Activated T-helper 1 cell treated with Interleukin-2 at 50 U/mL for 16 hours (primary cell): ENCODE measurements around the gene OR2AT4.
"Not testable (repeated sequence)": the region's sequence is repeated elsewhere in the genome, so short reads cannot be mapped to it uniquely, and the experiment has no call there.

Source experiments
- DNase-seq: peaks from one replicate; pipeline ENCODE4 v3.0.0-alpha.2; 2020; ENCODE audit warnings: low read depth

Gene OR2AT4

DNA sequence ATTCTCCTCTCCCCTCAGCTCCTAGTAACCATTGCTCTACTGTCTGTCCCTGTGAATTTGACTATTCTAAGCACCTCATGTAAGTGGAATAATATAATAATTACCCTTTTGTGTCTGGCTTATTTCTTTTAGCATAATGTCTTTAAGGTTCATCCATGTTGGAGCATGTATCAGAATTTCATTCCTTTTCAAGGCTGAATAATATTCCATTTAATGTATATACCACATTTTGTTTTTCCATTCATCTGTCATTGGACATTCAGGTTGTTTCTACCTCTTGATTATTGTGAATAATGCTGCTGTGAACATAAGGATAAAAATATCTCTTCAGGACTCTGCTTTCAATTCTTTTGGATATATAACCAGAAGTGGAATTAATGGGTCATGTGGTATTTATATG is 28.1 kb downstream of the OR2AT4 start:
- no peak for DNase-seq

GRCh38 chr11:75066061-75066460 is 30.6 kb downstream of the OR2AT4 start:
- DNase-seq, result no peak

- DNase-seq, result no peak
Measured at GRCh38 chr11:75063741-75064314, 32.8 kb downstream of the OR2AT4 start.

- DNase-seq, result no peak
Measured at GRCh38 chr11:75059299-75059698, 37.4 kb downstream of the OR2AT4 start.

- DNase-seq, result no peak
Measured at GRCh38 chr11:75056814-75057213, 39.9 kb downstream of the OR2AT4 start.

DNA sequence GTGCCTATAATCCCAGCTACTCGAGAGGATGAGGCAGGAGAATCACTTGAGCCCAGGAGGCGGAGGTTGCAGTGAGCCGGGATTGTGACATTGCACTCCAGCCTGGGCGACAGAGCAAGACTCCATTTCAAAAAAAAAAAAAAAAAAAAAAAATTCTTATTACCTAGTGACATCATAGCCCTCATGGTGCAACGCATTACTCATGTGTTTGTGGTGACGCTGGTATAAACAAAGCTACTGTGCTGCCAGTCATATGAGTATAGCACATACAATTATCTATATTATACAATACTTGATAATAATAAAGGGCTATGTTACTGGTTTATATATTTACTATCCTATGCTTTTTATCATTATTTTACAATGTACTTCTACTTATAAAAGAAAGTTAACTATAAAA is 41.2 kb downstream of the OR2AT4 start:
- no peak for DNase-seq

DNA sequence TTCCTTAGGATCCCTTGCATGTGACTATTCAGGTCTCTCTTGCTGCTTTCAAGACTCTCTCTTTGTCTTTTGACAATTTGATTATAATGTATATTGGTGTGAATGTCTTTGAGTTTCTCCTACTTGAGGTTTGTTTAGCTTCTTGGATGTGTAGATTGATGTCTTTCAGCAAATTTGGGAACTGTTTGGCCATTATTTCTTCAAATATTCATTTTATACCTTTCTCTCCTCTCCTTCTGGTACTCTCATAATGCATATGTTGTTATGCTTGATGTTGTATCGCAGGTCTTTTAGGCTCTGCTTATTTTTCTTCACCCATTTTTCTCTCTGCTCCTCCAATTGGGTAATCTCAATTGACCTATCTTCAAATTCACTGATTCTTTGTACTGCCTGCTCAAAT is 44.2 kb downstream of the OR2AT4 start:
- no peak for DNase-seq

DNA sequence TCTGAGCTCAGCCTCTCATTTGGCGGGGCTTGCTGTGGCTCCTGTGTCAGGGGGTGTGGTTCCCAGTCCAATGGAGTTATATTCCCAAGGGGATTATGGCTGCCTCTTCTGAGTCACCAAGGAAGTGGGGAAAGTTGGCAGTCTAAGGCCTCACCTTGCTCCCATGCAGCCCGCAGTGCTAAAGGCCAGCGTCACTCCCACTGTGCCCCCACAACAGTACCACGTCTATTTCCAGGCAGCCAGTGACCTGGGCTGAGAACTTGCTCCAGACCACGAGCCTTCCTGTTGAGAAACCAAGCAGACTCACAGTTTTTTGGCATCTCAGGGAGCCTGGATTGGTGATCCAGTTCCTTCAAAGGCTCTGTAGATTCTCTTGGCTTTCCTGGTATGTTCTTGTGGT is 45.6 kb downstream of the OR2AT4 start:
- no peak for DNase-seq

DNA sequence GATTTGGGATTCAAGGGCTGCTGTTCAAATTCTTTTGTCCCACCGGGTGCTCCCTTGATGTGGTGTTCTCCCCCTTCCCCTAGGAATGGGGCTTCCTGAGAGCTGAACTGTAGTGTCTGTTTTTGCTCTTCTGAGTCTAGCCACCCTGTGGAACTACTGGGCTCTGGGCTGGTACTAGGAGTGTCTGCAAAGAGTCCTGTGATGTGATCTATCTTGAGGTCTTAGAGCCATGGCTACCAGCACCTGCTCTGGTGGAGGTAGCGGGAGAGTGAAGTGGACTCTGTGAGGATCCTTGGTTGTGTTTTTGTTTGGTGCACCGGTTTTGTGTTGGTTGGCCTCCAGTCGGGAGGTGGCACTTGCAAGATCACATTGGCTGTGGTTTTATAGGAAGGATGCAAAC is 46.2 kb downstream of the OR2AT4 start:
- DNase-seq, result no peak

DNA sequence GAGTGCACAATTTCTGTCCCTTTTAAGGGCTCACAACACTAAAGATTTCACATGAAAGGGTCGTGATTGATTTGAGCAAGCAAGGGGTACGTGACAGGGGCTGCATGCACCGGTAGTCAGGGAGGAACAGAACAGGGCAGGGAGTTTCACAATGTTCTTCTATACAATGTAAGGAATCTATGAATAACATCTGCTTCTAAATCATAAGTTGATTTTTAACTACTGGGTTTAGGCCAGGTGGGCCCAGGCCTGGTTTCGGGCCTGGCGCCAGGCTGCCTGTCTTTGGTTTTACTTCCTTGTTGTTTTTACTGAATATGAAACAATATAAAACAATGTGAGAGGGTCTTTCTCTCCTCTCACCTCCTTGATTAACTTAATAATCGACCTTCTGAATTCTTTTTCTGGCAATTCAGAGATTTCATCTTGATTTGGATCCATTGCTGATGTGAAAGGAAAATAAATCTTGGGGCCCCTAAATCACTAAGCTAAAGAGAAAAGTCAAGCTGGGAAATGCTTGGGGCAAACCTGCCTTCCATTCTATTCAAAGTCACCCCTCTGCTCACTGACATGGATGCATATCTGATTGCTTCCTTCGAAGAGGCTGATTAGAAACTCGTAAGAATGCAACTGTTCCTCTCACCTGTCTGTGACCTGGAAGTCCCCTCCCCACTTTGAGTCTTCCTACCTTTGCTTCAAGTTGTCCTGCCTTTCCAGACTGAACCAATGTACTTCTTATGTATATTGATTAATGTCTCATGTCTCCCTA is 47.0 kb downstream of the OR2AT4 start:
- DNase-seq, result not testable (repeated sequence)

DNA sequence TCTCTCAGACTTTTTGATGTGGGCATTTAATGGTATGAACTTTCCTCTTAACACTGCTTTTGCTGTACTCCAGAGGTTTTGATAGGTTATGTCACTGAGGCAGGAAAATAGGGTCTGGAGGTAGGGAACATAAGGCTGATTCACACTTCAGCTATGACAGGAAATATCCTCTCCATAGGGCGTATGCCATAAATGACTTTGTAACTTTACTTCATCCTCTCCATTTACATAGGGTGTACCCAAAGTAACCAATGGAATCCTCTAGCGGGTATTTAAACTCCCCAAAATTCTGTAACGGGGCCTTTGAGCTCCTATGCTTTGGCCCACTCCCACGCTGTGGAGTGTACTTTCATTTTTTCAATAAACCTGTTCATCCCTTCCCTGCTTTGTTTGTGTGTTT is 49.5 kb downstream of the OR2AT4 start:
- no peak for DNase-seq

DNA sequence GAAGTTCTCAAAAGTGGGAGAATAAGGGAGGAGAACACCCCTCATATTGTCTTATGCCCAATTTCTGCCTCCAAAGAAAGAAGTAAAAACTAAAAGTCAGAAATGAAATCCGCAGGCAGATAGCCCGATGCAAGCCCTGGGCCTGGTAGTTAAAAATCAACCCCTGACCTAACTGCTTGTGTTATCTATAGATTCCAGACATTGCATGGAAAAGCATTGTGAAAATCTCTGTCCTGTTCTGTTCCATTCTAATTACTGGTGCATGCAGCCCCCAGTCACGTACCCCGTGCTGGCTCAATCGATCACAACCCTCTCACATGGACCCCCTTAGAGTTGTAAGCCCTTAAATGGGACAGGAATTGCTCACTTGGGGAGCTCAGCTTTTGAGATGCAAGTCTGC is 50.0 kb downstream of the OR2AT4 start:
- DNase-seq, result not testable (repeated sequence)

DNA sequence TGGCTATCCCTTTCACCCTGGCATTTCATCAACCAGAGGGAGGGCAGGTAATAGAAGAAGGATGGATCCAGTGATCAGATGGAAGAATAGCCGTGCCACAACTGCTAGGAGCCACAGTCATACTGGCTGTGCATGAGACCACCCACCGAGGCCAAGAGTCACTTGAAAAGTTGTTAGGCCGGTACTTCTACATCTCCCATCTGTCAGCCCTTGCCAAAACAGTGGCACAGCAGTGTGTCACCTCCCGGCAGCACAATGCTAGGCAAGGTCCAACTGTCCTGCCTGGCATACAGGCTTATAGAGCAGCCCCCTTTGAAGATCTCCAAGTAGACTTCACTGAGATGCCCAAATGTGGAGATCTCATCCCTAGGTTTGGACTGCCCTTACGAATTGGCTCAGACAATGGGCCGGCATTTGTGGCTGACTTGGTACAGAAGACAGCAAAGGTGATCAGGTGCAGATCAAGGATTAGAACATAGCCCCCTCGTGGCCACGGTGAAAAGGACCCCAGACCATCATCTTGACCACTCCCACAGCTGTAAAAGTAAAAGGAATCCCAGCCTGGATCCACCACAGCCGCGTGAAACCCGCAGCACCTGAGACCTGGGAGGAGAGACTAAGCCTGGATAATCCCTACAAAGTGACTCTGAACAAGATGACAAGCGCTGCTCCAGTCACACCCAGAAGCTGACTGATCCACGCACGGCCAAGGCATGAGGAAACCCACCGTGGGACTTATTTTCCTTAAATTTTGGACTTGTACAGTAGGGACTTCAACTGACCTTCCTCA is 52.1 kb downstream of the OR2AT4 start:
- DNase-seq, result not testable (repeated sequence)

DNA sequence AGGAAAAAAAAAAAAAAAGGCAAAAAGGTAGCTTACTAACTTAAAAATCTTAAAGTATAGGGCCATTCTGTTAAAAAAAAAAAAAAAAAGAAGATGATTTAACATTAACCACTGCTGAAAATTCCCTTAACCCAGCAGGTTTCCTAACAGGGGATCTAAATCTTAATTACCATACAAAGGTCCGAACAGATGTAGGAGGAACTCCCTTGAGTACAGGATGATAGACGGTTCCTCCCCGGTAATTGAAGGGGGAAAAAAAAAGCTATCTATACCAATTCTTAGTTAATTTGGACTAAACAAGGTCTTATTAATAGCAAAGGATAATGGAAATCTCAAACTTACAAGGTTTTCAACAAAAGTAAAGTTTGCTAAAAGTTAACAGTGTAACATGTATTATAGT is 54.9 kb downstream of the OR2AT4 start:
- DNase-seq, result not testable (repeated sequence)

DNA sequence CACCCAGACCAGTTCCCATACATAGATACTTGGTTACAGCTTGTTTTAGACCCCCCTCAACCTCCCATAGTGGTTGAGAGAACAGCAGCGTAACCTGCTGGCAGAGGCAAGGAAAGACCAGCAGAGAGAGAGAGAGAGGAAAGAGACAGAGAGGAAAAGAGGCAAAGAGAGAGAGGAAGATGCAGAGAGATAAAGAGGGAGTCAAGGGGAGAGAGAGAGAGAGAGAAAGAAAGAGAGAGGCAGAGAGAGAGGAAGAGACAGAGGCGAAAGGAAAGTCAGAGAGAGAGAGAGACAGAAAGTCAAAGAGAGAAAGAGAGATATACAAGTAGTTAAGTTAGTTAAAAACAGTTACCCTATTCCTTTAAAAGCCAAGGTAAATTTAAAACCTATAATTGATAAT is 55.4 kb downstream of the OR2AT4 start:
- no peak for DNase-seq

- DNase-seq, result no peak
Measured at GRCh38 chr11:75040167-75040770, 56.4 kb downstream of the OR2AT4 start.

DNA sequence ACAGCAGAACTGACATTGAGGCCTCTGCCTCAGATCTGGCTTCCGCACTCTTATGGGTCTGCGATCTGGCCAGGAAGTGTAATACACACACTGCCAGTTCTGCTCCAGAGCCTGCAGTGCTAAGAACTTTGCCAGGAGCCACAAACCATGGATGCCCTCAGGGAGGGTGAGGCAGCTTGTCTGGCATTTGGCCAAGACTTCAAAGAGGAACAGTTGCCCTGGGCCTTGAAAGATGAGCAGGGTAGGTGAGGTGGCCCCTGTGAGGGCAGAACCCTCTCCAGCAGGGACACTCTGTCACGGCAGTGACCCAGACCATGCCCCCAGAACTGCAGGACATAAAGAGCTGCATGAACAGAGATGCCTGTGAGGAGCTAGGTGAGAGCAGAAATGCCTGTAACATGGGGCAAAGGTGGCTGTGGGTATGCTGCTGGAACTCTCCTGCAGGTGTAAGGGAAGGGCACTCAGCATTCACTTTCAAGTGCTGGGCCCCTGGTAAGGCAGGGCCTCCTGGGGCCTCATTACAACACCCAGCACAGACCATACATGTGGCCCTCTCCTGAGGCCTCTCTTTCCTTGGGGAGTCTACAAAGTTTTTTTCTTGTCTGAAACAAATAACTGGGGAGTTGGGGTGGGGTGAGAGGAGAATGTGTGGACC is 60.6 kb downstream of the OR2AT4 start:
- no peak for DNase-seq

DNA sequence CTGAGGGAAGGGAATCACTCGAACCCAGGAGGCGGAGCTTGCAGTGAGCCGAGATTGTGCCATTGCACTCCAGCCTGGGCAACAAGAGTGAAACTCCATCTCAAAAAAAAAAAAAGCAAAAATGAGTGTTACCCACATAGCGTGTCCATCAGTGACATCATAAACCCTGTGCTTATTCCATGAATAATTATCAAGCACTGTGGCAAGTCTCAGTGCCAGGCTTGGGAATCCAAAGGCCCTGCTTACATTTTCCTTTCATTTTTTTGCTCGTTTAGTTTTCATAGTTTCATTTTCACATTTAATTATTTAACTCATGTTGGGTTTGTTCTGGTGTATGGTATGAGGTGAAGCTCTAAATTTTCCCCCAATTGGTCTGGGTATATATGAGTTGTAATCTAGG is 61.4 kb downstream of the OR2AT4 start:
- DNase-seq, result no peak

DNA sequence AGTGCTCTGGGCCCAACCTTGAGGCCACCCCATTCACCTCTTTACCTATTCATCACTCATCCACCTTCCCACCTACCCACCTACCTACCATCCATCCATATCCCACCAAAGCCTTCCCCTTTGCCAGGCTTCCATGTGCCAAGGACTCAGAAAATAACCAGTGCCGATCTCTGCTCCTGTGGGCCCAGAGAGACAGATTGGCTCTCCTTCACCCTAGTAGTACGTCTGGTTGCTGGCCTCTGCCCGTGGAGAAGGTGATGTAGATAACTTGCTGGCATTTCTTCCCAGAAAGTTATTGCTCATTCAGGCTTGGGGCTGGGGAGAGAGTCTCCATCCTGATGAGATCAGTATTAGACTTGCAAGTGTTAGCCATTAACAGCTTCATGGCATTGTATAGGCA is 62.8 kb downstream of the OR2AT4 start:
- DNase-seq, result no peak

GRCh38 chr11:75032550-75032935 is 64.1 kb downstream of the OR2AT4 start:
- no peak for DNase-seq

GRCh38 chr11:75031771-75032549 is 64.7 kb downstream of the OR2AT4 start:
- DNase-seq, result peak; percentile 20
